HG03575 (cell line): ENCODE data around the gene RAP2A.

Experiments used
- ATAC-seq: cut with Tn5 transposase; IDR thresholded peaks from one replicate; pipeline ENCODE4 v1.9.1; 2021; ENCODE audit not compliant: unreplicated experiment, insufficient number of reproducible peaks, low FRiP score; ENCODE audit errors: extremely low read depth

The RAP2A gene

GRCh38 chr13:97433727-97434396 is at the start of gene RAP2A:
Gene RAP2A, plus strand, starts transcription at chr13:97434169. Its CDS starts 302 bp downstream, at chr13:97434471.
- no peak for ATAC-seq

GRCh38 chr13:97384371-97384770 is 49.6 kb upstream of the RAP2A start:
- no peak for ATAC-seq

GRCh38 chr13:97385146-97385545 is 48.8 kb upstream of the RAP2A start:
- no peak for ATAC-seq

- no peak for ATAC-seq
Measured at GRCh38 chr13:97385854-97386253, 48.1 kb upstream of the RAP2A start.

- no peak for ATAC-seq
Measured at GRCh38 chr13:97386801-97387484, 47.0 kb upstream of the RAP2A start.

- ATAC-seq: no peak
Measured at GRCh38 chr13:97387485-97387839, 46.5 kb upstream of the RAP2A start.

- ATAC-seq: no peak
Measured at GRCh38 chr13:97387890-97388289, 46.1 kb upstream of the RAP2A start.

- no peak for ATAC-seq
Measured at GRCh38 chr13:97388373-97388772, 45.6 kb upstream of the RAP2A start.

GRCh38 chr13:97390941-97391600 is 42.9 kb upstream of the RAP2A start:
- no peak for ATAC-seq

GRCh38 chr13:97392020-97392419 is 41.9 kb upstream of the RAP2A start:
- ATAC-seq: no peak

GRCh38 chr13:97394542-97394941 is 39.4 kb upstream of the RAP2A start:
- ATAC-seq: no peak

- no peak for ATAC-seq
Measured at GRCh38 chr13:97395447-97396136, 38.4 kb upstream of the RAP2A start.

GRCh38 chr13:97397267-97397666 is 36.7 kb upstream of the RAP2A start:
- no peak for ATAC-seq

GRCh38 chr13:97401421-97401820 is 32.5 kb upstream of the RAP2A start:
- no peak for ATAC-seq

- no peak for ATAC-seq
Measured at GRCh38 chr13:97403893-97404750, 29.8 kb upstream of the RAP2A start.

- no peak for ATAC-seq
Measured at GRCh38 chr13:97407540-97407939, 26.4 kb upstream of the RAP2A start.

GRCh38 chr13:97408938-97409337 is 25.0 kb upstream of the RAP2A start:
- no peak for ATAC-seq

- no peak for ATAC-seq
Measured at GRCh38 chr13:97411984-97412383, 22.0 kb upstream of the RAP2A start.

- no peak for ATAC-seq
Measured at GRCh38 chr13:97413694-97414093, 20.3 kb upstream of the RAP2A start.
